Fibroblast of lung (primary cell): ENCODE data around the gene MBD5. TPM values are rescaled to one million over a fixed set of nuclear protein-coding genes. Genes with fewer than 3 reads are reported as not detected.

Experiments
- DNase-seq, 2 donors: peaks; one replicate each; pipeline versions ENCODE4 v3.0.0 to v3.0.0-alpha.2; 2010; ENCODE audit warnings: low read depth in 2 of 2
- H2AFZ ChIP-seq: 2 replicates; pipeline ENCODE4 v1.5.1; 2012; ENCODE audit warnings: low read length, control low read depth, inconsistent platforms
- H3K27ac ChIP-seq: 2 replicates; pipeline ENCODE4 v1.5.1; 2011; ENCODE audit warnings: low read length, control low read depth; ENCODE audit not compliant: insufficient read depth
- H3K27me3 ChIP-seq: 2 replicates; pipeline ENCODE4 v1.5.1; 2011; ENCODE audit warnings: mild to moderate bottlenecking, low read length; ENCODE audit not compliant: control insufficient read depth, insufficient read depth
- H3K36me3 ChIP-seq: 2 replicates; pipeline ENCODE4 v1.5.1; 2011; ENCODE audit warnings: low read length; ENCODE audit not compliant: control insufficient read depth, insufficient read depth
- H3K4me1 ChIP-seq: 2 replicates; pipeline ENCODE4 v1.5.1; 2011; ENCODE audit warnings: low read length; ENCODE audit not compliant: control insufficient read depth, insufficient read depth; ENCODE audit errors: extremely low read depth
- H3K4me2 ChIP-seq: 2 replicates; pipeline ENCODE4 v1.5.1; 2011; ENCODE audit warnings: low read length, control low read depth; ENCODE audit not compliant: insufficient read depth; ENCODE audit errors: extremely low read depth
- H3K4me3 ChIP-seq, 4 experiments: fragments of 200-600 bp in 1 of 4; sonication (generic) in 1 of 4; replicated peaks in 1 of 4; 2 replicates each; pipeline ENCODE4 v1.5.1; 2011 to 2016; ENCODE audit warnings: low read length in 4 of 4, low read depth in 3 of 4, mild to moderate bottlenecking in 3 of 4, control low read depth in 2 of 4, inconsistent platforms in 1 of 4, mixed read lengths in 1 of 4; ENCODE audit not compliant: insufficient read depth in 1 of 4; ENCODE audit errors: control extremely low read depth in 1 of 4
- H3K79me2 ChIP-seq: 2 replicates; pipeline ENCODE4 v1.5.1; 2012; ENCODE audit warnings: mild to moderate bottlenecking, low read length, inconsistent platforms; ENCODE audit not compliant: control insufficient read depth, insufficient read depth
- H3K9ac ChIP-seq: 2 replicates; pipeline ENCODE4 v1.5.1; 2011; ENCODE audit warnings: mild to moderate bottlenecking, low read length, control low read depth; ENCODE audit not compliant: insufficient read depth
- H3K9me3 ChIP-seq: 2 replicates; pipeline ENCODE4 v1.5.1; 2012; ENCODE audit warnings: low read depth, low read length; ENCODE audit not compliant: control insufficient read depth, insufficient read depth
- H4K20me1 ChIP-seq: 2 replicates; pipeline ENCODE4 v1.5.1; 2011; ENCODE audit warnings: low read length; ENCODE audit not compliant: control insufficient read depth, insufficient read depth; ENCODE audit errors: extremely low read depth
- EZH2 ChIP-seq: IDR thresholded peaks from 2 replicates; pipeline ENCODE4 v1.5.1; 2012; ENCODE audit warnings: low read length, control low read depth, mild to moderate bottlenecking; ENCODE audit errors: missing control alignments
- polyA plus RNA-seq, 2 donors: library from polyadenylated mRNA; depleted of rRNA in 1 of 2; stranded (reverse) in 1 of 2; unstranded in 1 of 2; fragments of >200 nt; gene quantifications; 2 replicates each; pipeline ENCODE4 v1.2.1, GENCODE V29; 2011 to 2012; ENCODE audit warnings: missing spikeins in 1 of 2
- total RNA-seq: library from RNA; depleted of rRNA; stranded (reverse); fragments of >200 nt; gene quantifications from 2 replicates; pipeline ENCODE4 v1.2.1, GENCODE V29; 2014
- TF ChIP-seq, protein P1 (sequence below), 2 donors: IDR thresholded peaks in 1 of 2; conservative IDR thresholded peaks in 1 of 2; 1 replicate in 1 of 2; 2 replicates in 1 of 2; pipeline ENCODE4 v1.5.1; 2011 to 2012; ENCODE audit warnings: low read length in 2 of 2, control low read depth in 1 of 2, inconsistent platforms in 1 of 2, low read depth in 1 of 2, mild to moderate bottlenecking in 1 of 2

The MBD5 gene
- total and polyA plus RNA-seq, 2 donors (not counting 1 experiment from before 2014, with no cell fraction given) = 26.1 to 32.4 TPM

DNA sequence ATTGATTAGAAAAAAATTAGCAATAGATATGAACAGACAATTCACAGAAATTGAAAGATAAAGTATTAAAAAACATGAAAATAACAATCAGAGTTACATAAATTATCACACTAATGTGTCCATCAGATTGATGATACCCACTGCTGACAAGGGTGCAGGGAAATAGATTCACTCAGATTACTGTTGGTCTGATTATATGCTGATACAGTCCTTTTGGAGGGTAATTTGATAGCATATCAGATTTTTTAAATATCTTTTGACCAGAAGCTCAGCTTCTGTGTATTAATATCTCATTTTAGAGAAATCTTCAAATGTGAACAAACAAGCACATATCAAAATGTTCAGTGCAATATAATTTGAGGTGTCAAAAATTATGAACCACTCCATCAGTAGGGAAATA, 465.8 kb downstream of the MBD5 start:
- no peak for DNase-seq

DNA sequence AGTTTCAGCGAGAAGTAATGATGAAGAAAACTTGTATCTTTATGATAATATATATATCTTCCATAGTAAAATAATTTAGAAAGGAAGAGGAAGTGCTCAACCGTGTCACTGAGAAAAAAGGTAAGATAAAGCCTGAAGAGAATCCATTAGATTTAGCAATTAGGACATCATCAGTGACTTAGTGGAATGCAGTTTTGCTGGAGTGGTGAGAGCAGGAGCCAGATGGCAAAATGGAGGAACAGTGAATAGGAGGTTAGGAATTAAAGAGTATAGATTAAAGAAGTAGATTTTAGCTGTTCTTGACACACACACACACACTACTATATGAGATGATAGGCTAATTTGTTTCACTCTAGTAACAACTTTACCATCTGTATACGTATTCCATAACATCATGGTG, 466.5 kb downstream of the MBD5 start:
- H4K20me1 ChIP-seq = no peaks in the 10 kb centered on the region
- DNase-seq = no peak
- H3K79me2 ChIP-seq = no peaks in the 10 kb centered on the region
- H3K4me1 ChIP-seq = no peaks in the 10 kb centered on the region
- no peak overlapping the region for H3K4me3 ChIP-seq
- no peak for TF ChIP-seq EZH2
- TF ChIP-seq, protein P1, sequence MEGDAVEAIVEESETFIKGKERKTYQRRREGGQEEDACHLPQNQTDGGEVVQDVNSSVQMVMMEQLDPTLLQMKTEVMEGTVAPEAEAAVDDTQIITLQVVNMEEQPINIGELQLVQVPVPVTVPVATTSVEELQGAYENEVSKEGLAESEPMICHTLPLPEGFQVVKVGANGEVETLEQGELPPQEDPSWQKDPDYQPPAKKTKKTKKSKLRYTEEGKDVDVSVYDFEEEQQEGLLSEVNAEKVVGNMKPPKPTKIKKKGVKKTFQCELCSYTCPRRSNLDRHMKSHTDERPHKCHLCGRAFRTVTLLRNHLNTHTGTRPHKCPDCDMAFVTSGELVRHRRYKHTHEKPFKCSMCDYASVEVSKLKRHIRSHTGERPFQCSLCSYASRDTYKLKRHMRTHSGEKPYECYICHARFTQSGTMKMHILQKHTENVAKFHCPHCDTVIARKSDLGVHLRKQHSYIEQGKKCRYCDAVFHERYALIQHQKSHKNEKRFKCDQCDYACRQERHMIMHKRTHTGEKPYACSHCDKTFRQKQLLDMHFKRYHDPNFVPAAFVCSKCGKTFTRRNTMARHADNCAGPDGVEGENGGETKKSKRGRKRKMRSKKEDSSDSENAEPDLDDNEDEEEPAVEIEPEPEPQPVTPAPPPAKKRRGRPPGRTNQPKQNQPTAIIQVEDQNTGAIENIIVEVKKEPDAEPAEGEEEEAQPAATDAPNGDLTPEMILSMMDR (conservative IDR thresholded peaks at IDR 0.05 in 1 of 2, IDR thresholded peaks at IDR 0.05 in 1 of 2; ENCODE audit: low read depth in 1 of 2, low read length in 2 of 2) = no peak
- no peaks in the 10 kb centered on the region for H3K36me3 ChIP-seq
- H3K27ac ChIP-seq = no peak overlapping the region
- H2AFZ ChIP-seq = no peak overlapping the region
- H3K9me3 ChIP-seq = no peaks in the 10 kb centered on the region
- no peaks in the 10 kb centered on the region for H3K27me3 ChIP-seq
- H3K9ac ChIP-seq = no peak overlapping the region
- H3K4me2 ChIP-seq = no peak overlapping the region

More for the DNA sequence above, 465.8 kb downstream of the MBD5 start:
- Histone ChIP-seq H3K27me3 (no peaks in the 10 kb centered on the region), H3K27ac (no peak overlapping the region), H4K20me1 (no peaks in the 10 kb centered on the region), H3K4me2 (no peak overlapping the region), H3K4me1 (no peaks in the 10 kb centered on the region), H3K4me3 (no peak overlapping the region), H2AFZ (no peak overlapping the region), H3K79me2 (no peaks in the 10 kb centered on the region), H3K36me3 (no peaks in the 10 kb centered on the region), H3K9ac (no peak overlapping the region), H3K9me3 (no peaks in the 10 kb centered on the region)
- TF ChIP-seq EZH2 = no peak
- TF ChIP-seq, protein P1 (conservative IDR thresholded peaks at IDR 0.05 in 1 of 2, IDR thresholded peaks at IDR 0.05 in 1 of 2; ENCODE audit: low read depth in 1 of 2, low read length in 2 of 2) = no peak

DNA sequence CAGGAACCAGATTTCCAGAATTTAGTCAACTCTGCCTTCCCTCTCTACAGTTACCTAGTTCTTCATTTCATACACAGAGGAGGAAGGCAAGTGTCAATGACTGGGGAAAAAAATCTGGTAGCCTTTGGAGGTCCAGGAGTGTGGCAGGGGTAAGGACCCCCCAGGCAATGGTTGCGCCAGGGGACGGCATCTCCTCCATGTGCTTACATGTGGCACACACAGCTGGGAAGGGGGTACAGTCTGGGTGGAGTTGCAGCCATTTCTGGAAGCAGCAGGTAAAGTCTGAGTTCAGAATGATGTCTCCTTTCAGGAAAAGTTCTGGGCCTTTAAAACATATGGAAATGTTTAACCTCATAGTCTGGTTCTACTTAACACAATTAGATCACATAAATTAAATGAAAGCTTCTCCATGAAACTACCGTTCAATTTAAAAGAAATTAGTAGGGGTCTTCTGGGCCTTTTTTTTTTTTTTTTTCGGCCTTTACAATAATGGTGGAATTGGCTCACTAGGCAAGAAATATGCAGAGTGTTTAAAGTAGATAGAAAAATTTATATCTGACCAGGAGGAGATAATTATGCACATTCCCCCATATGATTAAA, 470.0 kb downstream of the MBD5 start:
- H3K4me1 ChIP-seq = no peaks in the 10 kb centered on the region
- H3K27me3 ChIP-seq = no peaks in the 10 kb centered on the region
- TF ChIP-seq EZH2 = no peak
- TF ChIP-seq, protein P1 (conservative IDR thresholded peaks at IDR 0.05 in 1 of 2, IDR thresholded peaks at IDR 0.05 in 1 of 2; ENCODE audit: low read depth in 1 of 2, low read length in 2 of 2) = no peak
- DNase-seq = no peak
- H4K20me1 ChIP-seq = no peaks in the 10 kb centered on the region
- no peak overlapping the region for H3K4me3 ChIP-seq
- H3K9me3 ChIP-seq = no peaks in the 10 kb centered on the region
- no peak overlapping the region for H3K4me2 ChIP-seq
- H3K36me3 ChIP-seq = no peaks in the 10 kb centered on the region
- H2AFZ ChIP-seq = no peak overlapping the region
- no peak overlapping the region for H3K9ac ChIP-seq
- H3K79me2 ChIP-seq = no peaks in the 10 kb centered on the region
- no peak overlapping the region for H3K27ac ChIP-seq
